GM12873 (cell line): ENCODE data around the gene SLC26A8.

Experiments used
- CTCF ChIP-seq: IDR thresholded peaks from 2 replicates; pipeline ENCODE4 v1.5.1; 2012; ENCODE audit warnings: low read depth, mild to moderate bottlenecking, moderate library complexity, low read length, control low read depth; ENCODE audit not compliant: insufficient read depth; ENCODE audit errors: missing control alignments

SLC26A8 gene

GRCh38 chr6:35920793-35921732, 103.4 kb downstream of the SLC26A8 start, which contains the start of gene SRPK1:
Gene SRPK1 (minus strand): TSS chr6:35921098. CDS start chr6:35921056, 42 bp downstream.
- TF ChIP-seq CTCF: no peak

- TF ChIP-seq CTCF: no peak
Observed at GRCh38 chr6:35919827-35920751, 104.4 kb downstream of the SLC26A8 start.

- TF ChIP-seq CTCF: no peak
Observed at GRCh38 chr6:35919085-35919826, 105.2 kb downstream of the SLC26A8 start.

- no peak for TF ChIP-seq CTCF
Observed at GRCh38 chr6:35916056-35916455, 108.4 kb downstream of the SLC26A8 start.

GRCh38 chr6:35914536-35914935, 109.9 kb downstream of the SLC26A8 start:
- TF ChIP-seq CTCF: no peak

- TF ChIP-seq CTCF: no peak
Observed at GRCh38 chr6:35911871-35912653, 112.4 kb downstream of the SLC26A8 start.
